Endothelial cell of umbilical vein (primary cell): ENCODE data around the gene TRAK1.
"Not testable (repeated sequence)": the region's sequence is repeated elsewhere in the genome, so short reads cannot be mapped to it uniquely, and the experiment has no call there.

Source experiments
- TF ChIP-seq, protein P1 (sequence below), 2 donors: IDR thresholded peaks; 1 replicate in 1 of 2; 2 replicates in 1 of 2; pipeline ENCODE4 v1.5.1; 2011; ENCODE audit warnings: low read length in 2 of 2, mild to moderate bottlenecking in 2 of 2, moderate library complexity in 2 of 2, control low read depth in 1 of 2, inconsistent platforms in 1 of 2, low read depth in 1 of 2; ENCODE audit not compliant: insufficient read depth in 1 of 2; ENCODE audit errors: extremely low read depth in 1 of 2
- TF ChIP-seq, protein P2 (sequence below): IDR thresholded peaks from 2 replicates; pipeline ENCODE4 v1.6.1; 2011; ENCODE audit not compliant: insufficient read depth, insufficient read length

- TF ChIP-seq, protein P1, sequence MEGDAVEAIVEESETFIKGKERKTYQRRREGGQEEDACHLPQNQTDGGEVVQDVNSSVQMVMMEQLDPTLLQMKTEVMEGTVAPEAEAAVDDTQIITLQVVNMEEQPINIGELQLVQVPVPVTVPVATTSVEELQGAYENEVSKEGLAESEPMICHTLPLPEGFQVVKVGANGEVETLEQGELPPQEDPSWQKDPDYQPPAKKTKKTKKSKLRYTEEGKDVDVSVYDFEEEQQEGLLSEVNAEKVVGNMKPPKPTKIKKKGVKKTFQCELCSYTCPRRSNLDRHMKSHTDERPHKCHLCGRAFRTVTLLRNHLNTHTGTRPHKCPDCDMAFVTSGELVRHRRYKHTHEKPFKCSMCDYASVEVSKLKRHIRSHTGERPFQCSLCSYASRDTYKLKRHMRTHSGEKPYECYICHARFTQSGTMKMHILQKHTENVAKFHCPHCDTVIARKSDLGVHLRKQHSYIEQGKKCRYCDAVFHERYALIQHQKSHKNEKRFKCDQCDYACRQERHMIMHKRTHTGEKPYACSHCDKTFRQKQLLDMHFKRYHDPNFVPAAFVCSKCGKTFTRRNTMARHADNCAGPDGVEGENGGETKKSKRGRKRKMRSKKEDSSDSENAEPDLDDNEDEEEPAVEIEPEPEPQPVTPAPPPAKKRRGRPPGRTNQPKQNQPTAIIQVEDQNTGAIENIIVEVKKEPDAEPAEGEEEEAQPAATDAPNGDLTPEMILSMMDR (IDR thresholded peaks at IDR 0.05; ENCODE audit: extremely low read depth in 1 of 2, insufficient read depth in 1 of 2, low read depth in 1 of 2, low read length in 2 of 2) = not testable (repeated sequence)
- TF ChIP-seq, protein P2, sequence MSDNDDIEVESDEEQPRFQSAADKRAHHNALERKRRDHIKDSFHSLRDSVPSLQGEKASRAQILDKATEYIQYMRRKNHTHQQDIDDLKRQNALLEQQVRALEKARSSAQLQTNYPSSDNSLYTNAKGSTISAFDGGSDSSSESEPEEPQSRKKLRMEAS = not testable (repeated sequence)
Measured at GRCh38 chr3:42048526-42048925, 42.6 kb upstream of the TRAK1 start.
